Colonic mucosa (tissue), 4 donors: ENCODE data around the gene MAPKAPK3. TPM values are rescaled to one million over a fixed set of nuclear protein-coding genes. Genes with fewer than 3 reads are reported as not detected.

ENCODE experiments used
- DNase-seq: peaks from one replicate; pipeline ENCODE4 v3.0.0-alpha.2; 2020
- H3K27ac ChIP-seq: fragments of 200-600 bp; one replicate; pipeline ENCODE4 v1.8.0; 2021
- H3K27me3 ChIP-seq: fragments of 200-600 bp; one replicate; pipeline ENCODE4 v1.8.0; 2021
- H3K36me3 ChIP-seq: fragments of 200-600 bp; one replicate; pipeline ENCODE4 v1.8.0; 2021
- H3K4me1 ChIP-seq: fragments of 200-600 bp; one replicate; pipeline ENCODE4 v1.8.0; 2021; ENCODE audit warnings: mild to moderate bottlenecking
- H3K4me3 ChIP-seq: fragments of 200-600 bp; one replicate; pipeline ENCODE4 v1.8.0; 2021
- H3K9ac ChIP-seq, 2 donors: one replicate each; pipeline ENCODE4 v1.7.0; 2013; ENCODE audit warnings: control low read depth in 2 of 2, low read depth in 2 of 2, low read length in 2 of 2
- H3K9me3 ChIP-seq: fragments of 200-600 bp; one replicate; pipeline ENCODE4 v1.8.0; 2021
- intact Hi-C: fragments of 100-400 bp; cut with DNase I; formaldehyde crosslinking; loops from one replicate; pipeline ENCODE4 v1.14.1; 2022
- total RNA-seq, 2 donors: library from RNA; stranded (reverse); fragmentation: NEBNext Ultra II Directional in 1 of 2; extraction: Animal tissue kit (Norgen Biotek cat#: 25700) in 1 of 2; gene quantifications; one replicate each; pipeline ENCODE4 v1.2.1, GENCODE V29; 2021
- TF ChIP-seq, protein P1 (sequence below): fragments of 200-600 bp; IDR thresholded peaks from one replicate; pipeline ENCODE4 v1.8.0; 2022; ENCODE audit warnings: antibody characterized with exemption, mild to moderate bottlenecking
- donor health status: healthy.
- donor health status: DM: no; HTN: no; CAD: no.
- donor health status: DM: no; HTN: no; CAD: no.

MAPKAPK3 gene
- total RNA-seq, 2 donors from 2014 or later, result 27.3 to 45.1 TPM

DNA sequence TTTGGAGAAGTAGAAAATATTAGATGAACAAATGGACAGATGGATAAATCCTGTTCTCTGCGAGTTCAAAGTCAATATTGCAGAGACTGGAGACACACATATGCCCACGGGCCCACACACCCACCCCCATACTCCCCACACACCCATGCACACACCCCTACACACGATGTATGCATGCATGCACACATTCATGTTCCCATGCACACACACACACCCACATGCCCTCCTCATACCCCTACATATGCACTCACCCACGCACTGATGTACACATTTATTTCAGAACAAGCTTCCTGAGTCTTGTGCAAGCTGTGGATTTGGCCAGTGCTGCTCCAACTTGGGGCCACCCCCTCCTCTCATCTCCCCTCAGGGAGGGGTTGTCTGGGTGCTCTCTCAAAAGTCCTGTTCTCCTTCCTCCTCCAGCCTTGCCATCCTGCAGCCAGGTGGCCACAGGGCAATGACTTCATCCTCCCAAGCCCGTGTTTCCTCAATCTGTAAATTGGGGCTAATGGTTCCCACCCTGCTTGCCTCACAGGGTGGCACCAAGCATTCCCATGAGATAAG is 16.4 kb downstream of the MAPKAPK3 start:
- no peaks in the 10 kb centered on the region for H3K4me1 ChIP-seq
- H3K9ac ChIP-seq, result no peak overlapping the region
- H3K27ac ChIP-seq, result no peak overlapping the region
- no peaks in the 10 kb centered on the region for H3K36me3 ChIP-seq
- DNase-seq, result no peak
- H3K9me3 ChIP-seq, result no peaks in the 10 kb centered on the region
- H3K27me3 ChIP-seq, result no peaks in the 10 kb centered on the region
- intact Hi-C loops, result no loop called here
- H3K4me3 ChIP-seq, result no peak overlapping the region
- TF ChIP-seq, protein P1, sequence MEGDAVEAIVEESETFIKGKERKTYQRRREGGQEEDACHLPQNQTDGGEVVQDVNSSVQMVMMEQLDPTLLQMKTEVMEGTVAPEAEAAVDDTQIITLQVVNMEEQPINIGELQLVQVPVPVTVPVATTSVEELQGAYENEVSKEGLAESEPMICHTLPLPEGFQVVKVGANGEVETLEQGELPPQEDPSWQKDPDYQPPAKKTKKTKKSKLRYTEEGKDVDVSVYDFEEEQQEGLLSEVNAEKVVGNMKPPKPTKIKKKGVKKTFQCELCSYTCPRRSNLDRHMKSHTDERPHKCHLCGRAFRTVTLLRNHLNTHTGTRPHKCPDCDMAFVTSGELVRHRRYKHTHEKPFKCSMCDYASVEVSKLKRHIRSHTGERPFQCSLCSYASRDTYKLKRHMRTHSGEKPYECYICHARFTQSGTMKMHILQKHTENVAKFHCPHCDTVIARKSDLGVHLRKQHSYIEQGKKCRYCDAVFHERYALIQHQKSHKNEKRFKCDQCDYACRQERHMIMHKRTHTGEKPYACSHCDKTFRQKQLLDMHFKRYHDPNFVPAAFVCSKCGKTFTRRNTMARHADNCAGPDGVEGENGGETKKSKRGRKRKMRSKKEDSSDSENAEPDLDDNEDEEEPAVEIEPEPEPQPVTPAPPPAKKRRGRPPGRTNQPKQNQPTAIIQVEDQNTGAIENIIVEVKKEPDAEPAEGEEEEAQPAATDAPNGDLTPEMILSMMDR, result no peak

DNA sequence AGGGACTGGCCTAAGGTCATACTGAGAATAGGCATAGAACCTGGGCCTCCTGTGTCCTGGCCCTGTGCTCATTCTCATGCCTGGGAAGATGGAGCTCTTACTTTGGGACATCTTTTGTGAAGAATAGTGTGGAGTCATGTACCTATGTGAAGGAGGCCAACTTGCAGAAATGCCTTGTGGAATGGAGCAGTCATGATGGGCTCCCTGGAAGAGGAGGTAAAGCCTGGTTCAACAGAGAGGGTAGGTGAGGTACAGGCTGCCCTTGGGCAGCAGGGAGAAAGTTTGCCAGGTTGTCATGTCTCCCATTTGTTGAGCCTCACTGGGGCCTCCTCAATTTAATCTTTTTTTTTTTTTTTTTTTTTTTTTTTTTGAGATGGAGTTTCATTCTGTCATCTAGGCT is 18.1 kb downstream of the MAPKAPK3 start:
- H3K27me3 ChIP-seq, result no peaks in the 10 kb centered on the region
- no peak for DNase-seq
- no peaks in the 10 kb centered on the region for H3K36me3 ChIP-seq
- H3K4me1 ChIP-seq, result no peaks in the 10 kb centered on the region
- H3K9me3 ChIP-seq, result no peaks in the 10 kb centered on the region
- intact Hi-C loops, result no loop called here
- TF ChIP-seq, protein P1, result no peak
- H3K4me3 ChIP-seq, result no peak overlapping the region
- H3K27ac ChIP-seq, result no peak overlapping the region
- H3K9ac ChIP-seq, result no peak overlapping the region

DNA sequence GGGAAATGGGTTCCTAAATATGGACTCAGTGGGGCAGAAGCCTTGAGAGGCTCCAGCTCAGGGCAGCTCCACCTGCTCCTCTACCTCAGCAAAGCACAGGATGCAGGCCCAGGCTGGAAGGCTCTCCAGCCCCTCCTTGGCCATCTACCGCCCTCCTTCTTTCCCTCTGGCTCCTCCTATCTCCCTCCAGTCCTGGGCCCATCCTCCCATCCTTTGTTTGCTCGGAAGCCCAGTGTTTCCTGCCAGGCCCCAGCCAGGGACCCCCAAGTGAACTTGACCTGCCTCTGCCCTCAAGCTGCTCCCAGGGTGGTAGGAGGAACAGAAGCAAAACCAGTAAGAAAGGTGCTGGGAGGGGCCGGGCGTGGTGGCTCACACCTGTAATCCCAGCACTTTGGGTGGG is 20.1 kb downstream of the MAPKAPK3 start:
- no peak overlapping the region for H3K4me3 ChIP-seq
- H3K9ac ChIP-seq, result no peak overlapping the region
- H3K36me3 ChIP-seq, result no peaks in the 10 kb centered on the region
- no peaks in the 10 kb centered on the region for H3K27me3 ChIP-seq
- no peak overlapping the region for H3K27ac ChIP-seq
- TF ChIP-seq, protein P1, result no peak
- H3K4me1 ChIP-seq, result no peaks in the 10 kb centered on the region
- H3K9me3 ChIP-seq, result no peaks in the 10 kb centered on the region
- no peak for DNase-seq
- intact Hi-C loops, result no loop called here

DNA sequence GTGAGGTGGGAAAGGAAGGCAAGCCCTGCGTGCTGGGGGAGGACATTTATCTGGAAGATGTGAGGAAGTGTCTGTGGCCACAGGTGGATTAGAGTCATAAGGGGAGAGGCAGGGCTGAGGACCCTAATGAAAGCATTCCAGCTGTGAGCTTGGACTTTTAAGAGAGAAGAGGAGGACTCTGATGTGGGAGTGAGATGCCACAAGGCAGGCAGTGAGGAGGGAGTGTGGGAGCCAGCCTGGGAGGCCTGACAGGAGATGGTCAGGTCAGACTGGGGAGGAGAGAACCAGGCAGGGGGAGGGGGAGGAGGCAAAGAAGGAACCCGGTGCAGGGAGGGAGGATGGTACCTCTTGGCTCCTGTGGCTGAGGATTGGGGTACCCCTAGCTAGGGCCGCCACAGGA is 21.0 kb downstream of the MAPKAPK3 start:
- Histone ChIP-seq H3K36me3 (no peaks in the 10 kb centered on the region), H3K4me1 (no peaks in the 10 kb centered on the region)

DNA sequence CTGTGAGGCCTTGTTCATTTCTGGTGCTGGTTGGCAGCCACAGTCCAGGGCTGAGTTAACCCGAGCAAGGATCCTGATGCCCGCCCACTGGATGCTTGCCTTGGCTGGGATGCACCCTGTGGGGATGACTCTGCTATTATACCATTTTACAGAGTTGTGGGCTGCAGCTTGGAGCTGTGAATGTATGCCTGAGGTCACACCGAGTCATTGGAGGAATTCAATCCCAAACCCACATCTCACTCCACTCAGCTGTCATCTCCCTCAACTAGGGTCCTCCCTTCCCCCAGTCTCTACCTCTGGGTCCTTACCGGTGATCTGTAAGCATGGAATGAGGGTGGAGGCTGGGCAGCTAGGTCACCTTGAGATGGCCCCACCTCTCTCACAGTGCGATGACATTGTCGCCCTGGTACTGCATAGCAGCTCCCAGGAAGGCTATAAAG is 22.1 kb downstream of the MAPKAPK3 start:
- H3K9me3 ChIP-seq, result no peaks in the 10 kb centered on the region
- H3K4me3 ChIP-seq, result no peak overlapping the region
- no peaks in the 10 kb centered on the region for H3K4me1 ChIP-seq
- H3K36me3 ChIP-seq, result no peaks in the 10 kb centered on the region
- intact Hi-C loops, result no loop called here
- TF ChIP-seq, protein P1, result no peak
- H3K27ac ChIP-seq, result no peak overlapping the region
- no peak for DNase-seq
- H3K9ac ChIP-seq, result no peak overlapping the region
- no peaks in the 10 kb centered on the region for H3K27me3 ChIP-seq

More for the DNA sequence above, 21.0 kb downstream of the MAPKAPK3 start:
- no peaks in the 10 kb centered on the region for H3K27me3 ChIP-seq
- H3K4me3 ChIP-seq, result no peak overlapping the region
- TF ChIP-seq, protein P1, result no peak
- H3K9ac ChIP-seq, result no peak overlapping the region
- intact Hi-C loops, result no loop called here
- no peaks in the 10 kb centered on the region for H3K9me3 ChIP-seq
- no peak for DNase-seq
- H3K27ac ChIP-seq, result no peak overlapping the region
